Measurements from ENCODE around the gene ZNF483. TPM values are rescaled to one million over a fixed set of nuclear protein-coding genes. Genes with fewer than 3 reads are reported as not detected.
"Not testable (repeated sequence)": the region's sequence is repeated elsewhere in the genome, so short reads cannot be mapped to it uniquely, and the experiment has no call there.

Gene ZNF483
- total RNA-seq: 37.1 TPM

DNA sequence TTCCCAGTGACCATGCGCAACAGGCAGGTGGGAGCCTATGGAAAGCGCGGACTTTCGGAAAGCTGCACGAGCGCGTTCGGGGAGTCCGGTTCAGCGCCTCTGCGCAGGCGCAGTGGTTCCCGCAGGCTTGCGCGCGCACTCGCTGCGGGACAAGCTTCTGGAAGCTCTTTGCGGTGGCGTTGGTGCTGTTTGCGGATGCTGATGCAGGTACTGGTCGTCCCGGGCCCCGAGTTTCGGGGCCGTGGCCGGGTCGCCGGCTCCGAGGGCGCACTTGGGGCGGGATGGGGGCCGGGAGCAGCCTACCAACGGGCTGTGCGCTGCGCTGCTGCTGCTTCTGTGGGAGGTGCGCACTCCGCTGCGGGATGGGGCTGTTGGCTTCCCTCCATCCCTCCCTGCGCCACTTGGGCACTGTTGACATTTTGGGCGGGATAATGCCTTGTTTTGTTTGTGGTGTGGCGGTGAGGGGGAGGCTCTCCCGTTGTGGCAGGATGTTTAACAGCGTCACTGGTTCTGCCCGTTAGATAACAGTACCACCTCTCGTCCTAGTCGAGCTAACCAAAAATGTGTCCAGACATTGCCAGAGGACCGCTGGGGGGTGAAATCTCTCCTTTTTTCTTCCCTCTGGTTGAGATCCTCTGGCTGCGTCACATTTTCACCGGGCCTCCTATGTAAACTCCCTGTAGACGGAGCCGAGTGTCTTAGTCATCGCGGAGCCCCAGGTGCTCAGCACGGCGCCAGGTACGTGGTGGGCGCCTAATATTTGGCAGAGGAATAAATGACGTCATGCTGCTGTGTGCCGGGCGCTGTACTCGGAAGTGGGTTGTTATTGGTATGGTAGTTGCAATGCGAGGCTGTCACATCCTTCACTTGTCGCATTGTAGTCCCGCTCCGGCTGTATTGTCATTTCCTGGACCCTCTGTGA, at the start of gene ZNF483:
Gene ZNF483 (plus strand): TSS at position 124 of the 922 bp plus-strand sequence. CDS start 2,217 bp downstream, outside the sequence.
- no peak for FAIRE-seq
- peak; percentile 60 to 63 for DNase-seq (ENCODE audit: low spot score in 2 of 2)

DNA sequence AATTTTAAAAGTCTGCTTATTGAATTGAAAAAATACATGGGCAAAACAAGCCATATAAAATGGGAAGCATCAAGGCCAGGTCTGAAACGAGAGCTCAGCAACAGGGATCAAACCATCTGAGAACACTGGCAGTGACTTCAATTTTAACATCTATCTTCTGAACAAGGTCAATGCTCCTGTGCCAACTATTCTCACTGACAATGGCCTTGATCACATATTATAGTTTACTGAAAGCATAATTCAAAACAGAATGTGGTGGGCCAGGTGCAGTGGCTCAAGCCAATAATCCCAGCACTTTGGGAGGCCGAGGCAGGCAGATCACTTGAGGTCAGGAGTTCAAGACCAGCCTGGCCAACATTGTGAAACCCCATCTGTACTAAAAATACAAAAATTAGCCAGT, 49.8 kb upstream of the ZNF483 start:
- FAIRE-seq: no peak
- DNase-seq (ENCODE audit: low spot score in 2 of 2): no peak

DNA sequence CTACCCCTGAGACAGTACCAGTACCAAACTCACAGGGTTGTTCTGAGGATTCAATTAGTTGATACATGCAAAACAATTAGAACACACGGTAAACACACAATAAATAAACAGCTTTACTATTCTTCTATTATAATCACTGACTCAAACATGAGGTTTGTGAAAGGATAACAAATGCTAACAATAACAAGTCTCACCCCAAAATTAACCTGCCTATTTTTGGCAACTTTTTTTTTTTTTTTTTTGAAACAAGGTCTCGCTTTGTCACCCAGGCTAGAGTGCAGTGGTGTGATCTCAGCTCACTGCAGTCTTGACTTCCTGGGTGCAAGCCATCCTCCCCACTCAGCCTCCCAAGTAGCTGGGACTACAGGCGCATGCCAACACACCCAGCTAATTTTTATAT, 47.3 kb upstream of the ZNF483 start:
- no peak for DNase-seq (ENCODE audit: low spot score in 2 of 2)
- no peak for FAIRE-seq

DNA sequence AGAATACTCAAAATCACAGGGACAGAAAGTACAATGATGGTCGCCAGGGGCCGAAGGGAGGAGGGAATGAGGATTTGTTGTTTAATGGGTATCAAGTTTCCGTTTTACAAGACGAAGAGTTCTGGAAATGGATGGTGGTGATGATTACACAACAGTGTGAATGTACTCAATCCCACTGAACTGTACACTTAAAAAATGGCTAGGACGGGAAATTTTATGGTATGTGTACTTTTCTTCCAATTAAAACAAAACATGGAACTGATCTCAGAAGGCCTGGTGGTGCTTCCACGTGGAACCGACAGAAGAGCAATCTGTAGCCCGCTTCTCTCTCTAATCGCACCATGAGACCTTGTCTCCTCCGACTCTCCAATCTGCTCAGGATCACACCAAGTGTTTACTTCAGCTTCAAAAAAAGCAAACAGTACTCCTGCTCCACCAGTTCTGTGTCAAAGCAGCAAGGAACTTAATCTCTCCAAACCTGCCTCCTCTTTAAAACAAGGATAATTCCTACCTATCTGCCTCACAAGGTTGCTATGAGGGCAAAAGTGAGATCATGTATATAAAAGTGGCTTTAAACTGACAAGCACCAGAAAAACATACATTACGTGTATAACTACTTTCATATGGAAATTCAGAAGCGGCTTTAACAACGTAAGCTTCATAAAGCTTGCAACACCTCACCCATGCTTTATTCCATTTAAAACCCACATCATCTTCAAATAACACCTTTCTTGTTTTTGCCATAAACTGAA, 42.9 kb upstream of the ZNF483 start:
- DNase-seq (ENCODE audit: low spot score in 2 of 2) (no peak), FAIRE-seq (no peak)

DNA sequence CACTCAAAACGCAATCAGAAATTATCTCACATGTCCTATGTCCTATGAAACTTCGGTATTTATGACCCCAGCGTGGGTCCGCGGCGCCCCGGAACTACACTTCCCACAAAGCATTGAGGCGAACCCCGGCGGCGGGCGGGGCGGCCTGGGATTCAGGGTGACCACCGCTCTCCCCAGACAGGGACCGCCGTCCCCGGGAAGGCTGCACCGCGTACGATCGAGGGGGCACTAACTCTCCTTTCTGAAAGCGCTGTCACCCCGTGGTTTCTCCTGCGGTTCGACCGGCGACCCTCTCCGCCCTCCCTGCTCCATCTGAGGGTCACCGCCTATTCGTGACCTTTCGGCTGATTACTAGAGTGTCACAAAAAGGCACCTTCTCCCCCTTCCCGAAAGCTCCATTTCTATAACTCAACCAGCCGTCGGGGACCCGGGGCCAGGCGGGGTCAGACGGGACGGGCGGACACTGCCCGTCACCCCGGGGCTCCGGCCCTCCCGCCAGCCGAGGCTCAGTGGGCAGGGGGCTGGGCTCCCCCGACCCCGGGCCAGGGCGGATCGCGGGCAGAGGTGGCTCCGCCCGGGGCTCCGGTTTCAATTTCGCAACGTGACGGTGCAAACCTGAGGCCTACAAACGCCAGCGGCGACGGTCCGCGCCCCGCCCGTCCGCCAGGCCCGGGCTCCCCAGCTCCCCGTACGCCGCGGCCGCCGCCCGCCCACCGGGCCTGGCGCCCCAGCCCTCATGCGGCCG, 42.1 kb upstream of the ZNF483 start:
- no peak for FAIRE-seq

DNA sequence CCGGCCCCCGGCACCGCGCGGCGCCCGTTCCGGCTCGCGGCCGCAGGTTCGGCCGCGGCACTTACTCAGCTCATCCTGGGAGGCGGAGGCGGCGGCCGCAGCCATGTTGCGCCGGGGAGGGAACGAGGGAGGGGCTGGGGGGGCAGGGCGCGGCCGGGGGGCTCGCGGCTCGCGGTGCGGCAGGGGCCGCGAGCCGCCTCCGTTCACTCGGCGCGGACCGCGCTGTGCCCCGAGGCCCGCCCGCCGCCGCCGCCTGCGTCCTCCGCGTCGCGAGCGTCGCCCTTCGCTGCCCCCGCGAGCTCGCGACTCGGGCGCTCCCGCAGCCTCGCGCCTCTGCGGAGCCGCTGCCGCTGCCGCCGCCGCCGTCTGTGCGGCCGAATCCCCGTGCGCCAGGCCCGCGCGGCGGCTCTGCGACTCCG, 41.5 kb upstream of the ZNF483 start:
- FAIRE-seq: no peak
- DNase-seq (ENCODE audit: low spot score in 2 of 2): peak; percentile 66 to 86

More for the DNA sequence above, 42.1 kb upstream of the ZNF483 start:
- DNase-seq (ENCODE audit: low spot score in 2 of 2): peak; percentile 67 to 72

DNA sequence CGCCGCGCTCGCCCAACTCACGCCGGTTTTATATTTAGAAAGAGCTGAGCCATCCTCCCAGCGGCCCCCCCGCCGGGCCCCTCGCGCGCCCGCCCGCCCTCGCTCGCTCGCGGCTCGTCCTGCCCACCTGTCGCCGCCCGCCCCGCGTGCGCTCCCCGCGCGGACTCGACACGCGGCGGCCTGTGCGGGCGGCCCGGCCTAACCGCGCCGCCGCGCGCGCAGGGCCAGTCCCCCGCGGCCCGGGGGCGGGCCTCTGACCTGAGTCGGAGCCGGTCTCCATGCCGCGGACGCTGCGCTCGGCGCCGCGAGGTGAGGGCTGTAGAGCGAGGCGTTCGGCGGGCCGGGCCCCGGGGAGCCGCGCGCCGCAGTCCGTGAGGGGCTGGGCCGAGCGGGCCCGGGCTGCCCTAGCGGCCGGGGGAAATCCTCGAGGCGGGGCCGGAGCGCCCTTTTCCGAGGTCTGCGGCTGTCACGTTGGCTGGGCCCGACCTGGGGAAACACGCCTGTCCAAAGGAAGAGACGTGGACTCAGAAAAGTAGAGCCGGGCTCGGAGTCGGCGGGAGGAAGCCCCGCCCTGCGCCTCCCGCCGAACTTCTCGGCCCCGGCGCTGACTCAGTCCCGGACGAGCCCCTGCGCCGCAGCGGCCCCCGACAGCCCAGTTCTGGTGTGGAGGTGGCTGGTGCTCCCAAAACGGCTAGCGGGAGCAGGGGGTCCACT, 41.0 kb upstream of the ZNF483 start, which contains the start of gene ECPAS:
Gene ECPAS (minus strand): TSS at position 526 of the 714 bp plus-strand sequence. CDS start 11,465 bp downstream, outside the sequence.
- FAIRE-seq: no peak

DNA sequence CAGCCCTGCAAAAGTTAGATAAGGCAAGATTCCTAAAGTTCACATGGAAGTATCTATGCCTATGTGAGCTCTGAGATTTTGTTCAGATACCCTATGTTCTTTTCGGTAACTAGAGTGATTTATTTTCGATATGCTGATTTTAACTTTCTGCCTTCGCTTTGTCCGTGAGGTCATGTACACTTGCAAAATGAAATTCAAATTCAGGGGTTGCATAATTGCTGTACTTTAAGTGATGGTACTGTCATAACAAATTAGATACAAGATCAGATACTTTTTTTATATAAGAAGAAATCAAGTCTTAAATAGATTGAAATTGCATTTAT, 40.4 kb upstream of the ZNF483 start:
- FAIRE-seq (no peak), DNase-seq (ENCODE audit: low spot score in 2 of 2) (no peak)

More for the DNA sequence above, 41.0 kb upstream of the ZNF483 start, which contains the start of gene ECPAS:
- DNase-seq (ENCODE audit: low spot score in 2 of 2): peak; percentile 82

DNA sequence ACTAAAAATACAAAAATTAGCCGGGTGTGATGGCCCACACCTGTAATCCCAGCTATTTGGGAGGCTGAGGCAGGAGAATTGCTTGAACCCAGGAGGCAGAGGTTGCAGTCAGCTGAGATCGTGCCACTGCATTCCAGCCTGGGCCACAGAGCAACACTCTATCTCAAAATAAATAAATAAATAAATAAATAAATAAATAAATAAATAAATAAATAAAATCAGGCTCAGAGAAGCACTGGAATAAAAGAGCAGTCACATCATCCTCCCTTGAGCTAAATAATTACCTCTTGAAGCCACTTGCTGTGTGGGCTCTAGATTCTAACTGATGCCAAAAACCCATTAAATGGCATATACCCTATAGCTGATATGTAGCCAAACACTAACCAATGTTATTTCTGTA, 27.8 kb upstream of the ZNF483 start:
- FAIRE-seq; DNase-seq (ENCODE audit: low spot score in 2 of 2): not testable (repeated sequence)

DNA sequence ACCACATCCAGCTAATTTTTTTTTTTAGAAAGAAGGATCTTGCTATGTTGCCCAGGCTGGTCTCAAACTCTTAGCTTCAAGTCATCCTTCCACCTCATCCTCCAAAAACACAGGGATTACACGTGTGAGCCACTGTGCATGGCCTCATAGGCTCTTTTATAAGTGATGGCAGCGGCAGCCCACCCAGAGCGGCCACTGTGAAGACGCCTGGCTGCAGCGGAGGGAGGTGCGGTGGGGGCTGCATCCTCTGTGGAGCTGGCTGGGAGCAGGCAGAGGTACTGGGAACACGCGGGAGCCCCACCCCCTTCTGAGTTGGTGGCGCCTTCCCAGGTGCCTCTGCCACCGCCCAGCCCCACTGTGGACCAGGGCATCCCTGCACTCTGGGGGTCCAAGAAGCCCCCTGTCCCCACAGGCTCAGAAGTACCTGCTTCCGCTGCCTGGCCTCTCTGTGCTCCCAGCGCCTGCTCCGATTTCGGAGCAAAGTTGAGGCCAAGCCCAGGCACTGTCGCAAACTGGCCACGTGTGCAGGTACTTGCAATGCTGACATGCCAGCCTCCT, 23.9 kb upstream of the ZNF483 start:
- DNase-seq (ENCODE audit: low spot score in 2 of 2) (no peak), FAIRE-seq (no peak)

DNA sequence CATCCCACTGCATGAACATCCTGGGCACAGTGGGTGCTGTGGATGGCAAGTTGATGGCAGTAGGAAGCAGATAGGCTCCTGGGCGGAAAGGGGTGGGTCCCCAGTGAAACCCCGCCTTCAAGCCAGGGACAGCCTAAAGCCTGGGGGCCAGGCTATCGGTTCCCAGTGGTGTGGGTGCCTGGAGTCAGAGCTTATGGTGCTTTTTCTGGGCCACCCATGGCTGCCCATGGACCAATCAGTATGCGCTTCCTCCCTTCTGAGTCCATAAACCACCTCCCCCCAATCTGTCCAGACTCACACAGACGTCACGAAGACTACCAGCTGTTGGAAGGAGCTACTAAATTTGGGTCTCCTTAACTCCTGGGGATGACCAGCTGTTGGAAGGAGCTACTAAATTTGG, 23.3 kb upstream of the ZNF483 start:
- DNase-seq (ENCODE audit: low spot score in 2 of 2): no peak
- no peak for FAIRE-seq

DNA sequence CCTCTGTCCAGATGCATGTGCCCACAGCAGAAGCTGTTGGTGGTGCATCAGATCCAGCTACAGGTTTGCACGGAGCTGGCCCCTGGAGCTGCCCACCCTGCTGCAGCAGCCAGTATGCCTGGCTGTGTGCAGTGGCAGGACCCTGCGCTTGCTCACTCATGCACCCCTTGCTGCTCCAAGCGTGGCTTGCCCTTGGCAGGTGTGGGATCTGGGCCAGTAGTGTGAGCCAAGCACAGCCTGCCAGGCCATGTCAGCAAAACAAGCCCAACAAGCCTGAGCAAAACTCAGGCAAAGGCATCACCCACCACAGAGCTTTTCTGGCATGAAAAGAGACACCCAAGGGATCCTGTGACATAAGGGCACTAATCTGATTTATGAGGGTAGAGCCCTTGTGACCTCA, 22.5 kb upstream of the ZNF483 start:
- DNase-seq (ENCODE audit: low spot score in 2 of 2) (no peak), FAIRE-seq (no peak)

DNA sequence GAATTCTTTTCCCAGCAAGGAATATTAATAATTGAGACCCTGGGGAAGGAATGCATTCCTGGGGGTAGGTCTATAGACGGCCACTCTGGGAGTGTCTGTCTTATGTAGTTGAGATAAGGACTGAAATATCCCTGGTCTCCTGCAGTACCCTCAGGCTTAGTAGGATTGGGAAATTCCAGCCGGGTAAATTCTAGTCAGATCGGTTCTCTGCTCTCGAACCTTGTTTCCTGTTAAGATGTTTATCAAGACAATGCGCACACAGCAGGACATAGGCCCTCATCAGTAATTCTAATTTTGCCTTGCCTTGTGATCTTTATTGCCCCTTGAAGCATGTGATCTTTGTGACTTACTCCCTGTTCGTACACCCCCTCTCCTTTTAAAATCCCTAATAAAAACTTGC, 13.4 kb upstream of the ZNF483 start:
- FAIRE-seq; DNase-seq (ENCODE audit: low spot score in 2 of 2): not testable (repeated sequence)

DNA sequence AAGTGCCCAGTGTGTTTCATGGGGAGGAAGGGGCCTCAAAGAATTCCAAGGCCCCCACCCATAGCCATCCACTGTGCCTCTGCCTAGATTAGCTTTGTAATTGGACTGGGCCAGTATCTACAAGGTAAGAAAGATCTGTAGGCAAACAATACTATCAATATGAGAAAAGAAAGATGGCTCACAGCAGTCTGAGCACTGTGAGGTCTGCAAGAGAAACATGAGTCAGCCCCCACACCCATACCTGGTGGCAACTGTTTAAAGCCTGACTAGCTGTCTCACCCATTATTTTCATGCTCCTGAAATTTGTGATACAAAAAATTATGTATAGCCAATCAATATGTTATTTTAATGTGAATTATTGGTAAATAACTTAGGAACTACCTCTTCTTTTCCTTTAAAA, 10.0 kb upstream of the ZNF483 start:
- DNase-seq (ENCODE audit: low spot score in 2 of 2): no peak
- no peak for FAIRE-seq

DNA sequence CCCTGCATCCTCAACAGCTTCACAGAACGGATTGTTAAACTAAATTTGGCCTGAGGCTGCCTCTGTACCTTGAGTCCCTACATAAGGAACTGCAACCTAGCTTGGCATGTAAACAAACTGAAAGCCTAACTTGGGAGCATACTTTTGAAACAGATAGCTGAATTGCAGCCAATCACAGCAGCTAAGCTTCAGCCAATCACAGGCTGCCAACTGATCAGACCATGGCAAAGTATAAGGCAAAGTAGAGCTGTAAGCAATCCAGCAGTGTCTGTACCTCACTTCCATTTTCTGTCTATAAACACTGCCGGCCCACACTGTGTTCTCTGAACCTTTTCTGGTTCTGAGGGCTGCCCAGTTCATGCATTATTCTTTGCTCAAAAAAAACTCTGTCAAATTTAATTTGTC, 8.9 kb upstream of the ZNF483 start:
- no peak for DNase-seq (ENCODE audit: low spot score in 2 of 2)
- no peak for FAIRE-seq

DNA sequence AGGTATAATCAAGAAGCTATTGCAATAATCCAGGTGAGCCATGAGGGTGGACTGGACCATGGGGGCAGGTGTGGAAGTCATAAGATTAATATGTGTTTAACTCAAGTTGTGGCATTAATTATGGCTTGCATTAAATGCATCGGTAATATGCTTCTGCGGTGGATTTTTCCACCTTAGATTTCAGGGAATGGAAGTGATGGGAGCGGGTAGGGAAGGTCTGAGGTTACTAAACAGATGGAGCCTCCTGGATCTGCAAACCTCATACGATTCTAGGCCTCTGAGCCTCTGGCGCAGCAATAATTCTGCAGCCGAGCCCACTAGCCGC, 286 bp upstream of the ZNF483 start:
- DNase-seq (ENCODE audit: low spot score in 2 of 2) (no peak), FAIRE-seq (no peak)

DNA sequence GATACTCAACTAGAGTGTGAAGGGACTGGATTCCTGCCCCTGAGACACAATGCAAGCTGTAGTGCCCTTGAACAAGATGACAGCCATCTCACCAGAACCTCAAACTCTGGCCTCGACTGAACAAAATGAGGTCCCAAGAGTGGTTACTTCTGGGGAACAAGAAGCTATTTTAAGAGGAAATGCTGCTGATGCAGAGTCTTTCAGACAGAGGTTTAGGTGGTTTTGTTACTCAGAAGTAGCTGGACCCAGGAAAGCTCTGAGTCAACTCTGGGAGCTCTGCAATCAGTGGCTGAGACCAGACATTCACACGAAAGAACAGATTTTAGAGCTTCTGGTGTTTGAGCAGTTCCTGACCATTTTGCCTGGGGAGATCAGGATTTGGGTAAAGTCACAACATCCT, 2.4 kb downstream of the ZNF483 start:
- no peak for DNase-seq (ENCODE audit: low spot score in 2 of 2)
- no peak for FAIRE-seq

DNA sequence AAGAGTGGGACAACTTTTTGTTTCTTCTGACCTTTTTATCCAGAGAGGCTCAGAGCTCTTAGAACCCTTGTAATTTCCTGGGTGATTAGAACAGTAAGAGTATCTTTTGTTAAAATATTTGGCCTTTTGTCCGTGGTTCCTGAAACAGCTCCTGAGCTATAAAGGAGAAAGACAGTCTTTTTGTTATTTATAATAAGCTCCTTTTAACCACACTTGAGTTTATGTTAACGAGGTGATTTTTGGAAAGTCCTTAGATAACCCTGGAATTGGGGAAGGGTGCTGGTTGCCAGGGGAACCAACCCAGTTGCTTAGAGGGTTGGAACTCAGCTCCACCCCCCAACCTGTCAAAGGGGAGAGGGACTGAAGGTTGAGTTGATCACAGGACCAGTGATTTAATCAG, 4.8 kb downstream of the ZNF483 start:
- DNase-seq (ENCODE audit: low spot score in 2 of 2) (no peak), FAIRE-seq (no peak)

DNA sequence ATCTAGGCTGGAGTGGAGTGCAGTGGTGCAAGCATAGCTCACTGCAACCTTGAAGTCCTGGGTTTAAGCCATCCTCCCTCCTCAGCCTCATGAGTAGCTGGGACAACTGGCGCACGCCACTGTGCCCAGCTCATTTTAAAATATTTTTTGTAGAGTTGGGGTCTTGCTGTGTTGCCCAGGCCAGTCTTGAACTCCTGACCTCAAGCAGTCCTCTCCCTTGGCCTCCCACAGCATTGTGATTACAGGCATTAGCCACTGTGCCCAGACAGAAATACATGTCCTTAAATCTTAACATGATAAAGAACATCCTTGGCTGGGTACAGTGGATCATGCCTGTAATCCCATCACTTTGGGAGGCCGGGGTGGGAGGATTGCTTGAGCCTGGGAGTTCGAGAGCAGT, 6.7 kb downstream of the ZNF483 start:
- FAIRE-seq (no peak), DNase-seq (ENCODE audit: low spot score in 2 of 2) (no peak)
